Neural progenitor cell (in vitro differentiated cells): Measurements from ENCODE around the gene PRKCE. TPM values are rescaled to one million over a fixed set of nuclear protein-coding genes. Genes with fewer than 3 reads are reported as not detected.

Experiments used
- DNase-seq: peaks from one replicate; pipeline ENCODE4 v3.0.0-alpha.2; 2016; ENCODE audit warnings: low spot score
- H2AFZ ChIP-seq: fragments of 200-600 bp; sonication (generic); replicated peaks from 2 replicates; pipeline ENCODE4 v1.6.1; 2016; ENCODE audit warnings: antibody characterized with exemption
- H3F3A ChIP-seq: fragments of 200-600 bp; sonication (generic); 2 replicates; pipeline ENCODE4 v1.6.1; 2016; ENCODE audit warnings: antibody characterized with exemption, low read depth
- H3K27ac ChIP-seq: fragments of 200-600 bp; sonication (generic); 2 replicates; pipeline ENCODE4 v1.5.1; 2016; ENCODE audit warnings: mild to moderate bottlenecking
- H3K27me3 ChIP-seq: fragments of 200-600 bp; sonication (generic); 2 replicates; pipeline ENCODE4 v1.6.1; 2016; ENCODE audit warnings: mild to moderate bottlenecking, moderate library complexity
- H3K36me3 ChIP-seq: fragments of 200-600 bp; sonication (generic); 2 replicates; pipeline ENCODE4 v1.5.1; 2016
- H3K4me1 ChIP-seq: fragments of 200-600 bp; sonication (generic); 2 replicates; pipeline ENCODE4 v1.6.1; 2016; ENCODE audit warnings: mixed run types
- H3K4me2 ChIP-seq: fragments of 200-600 bp; sonication (generic); 2 replicates; pipeline ENCODE4 v1.6.1; 2016
- H3K4me3 ChIP-seq: fragments of 200-600 bp; sonication (generic); 2 replicates; pipeline ENCODE4 v1.5.1; 2016
- H3K79me2 ChIP-seq: fragments of 200-600 bp; sonication (generic); 2 replicates; pipeline ENCODE4 v1.6.1; 2016; ENCODE audit warnings: low read depth
- H3K9ac ChIP-seq: fragments of 200-600 bp; sonication (generic); 2 replicates; pipeline ENCODE4 v1.6.1; 2016
- H3K9me3 ChIP-seq: fragments of 200-600 bp; sonication (generic); 2 replicates; pipeline ENCODE4 v1.5.1; 2016; ENCODE audit warnings: low read depth
- H4K20me1 ChIP-seq: fragments of 200-600 bp; sonication (generic); 2 replicates; pipeline ENCODE4 v1.6.1; 2016; ENCODE audit warnings: low read depth
- H3K27ac Mint-ChIP-seq: 3 replicates; pipeline ENCODE4 v1.8.0; 2021; ENCODE audit warnings: mixed read lengths
- H3K27me3 Mint-ChIP-seq: 2 replicates; pipeline ENCODE4 v1.8.0; 2022; ENCODE audit warnings: low read depth, mild to moderate bottlenecking, inconsistent platforms, moderate library complexity, mixed read lengths; ENCODE audit not compliant: insufficient read depth
- H3K36me3 Mint-ChIP-seq: 3 replicates; pipeline ENCODE4 v1.8.0; 2021; ENCODE audit warnings: mixed read lengths
- H3K4me1 Mint-ChIP-seq: 3 replicates; pipeline ENCODE4 v1.8.0; 2021; ENCODE audit warnings: mixed read lengths
- H3K4me3 Mint-ChIP-seq: 3 replicates; pipeline ENCODE4 v1.8.0; 2021; ENCODE audit warnings: mild to moderate bottlenecking, moderate library complexity, mixed read lengths
- H3K9me3 Mint-ChIP-seq: 3 replicates; pipeline ENCODE4 v1.8.0; 2020; ENCODE audit warnings: mixed read lengths
- EZH2 ChIP-seq: fragments of 200-600 bp; sonication (generic); IDR thresholded peaks from 2 replicates; pipeline ENCODE4 v1.6.1; 2017; ENCODE audit warnings: antibody characterized with exemption, mild to moderate bottlenecking, moderate library complexity
- EZH2phosphoT487 ChIP-seq: fragments of 200-600 bp; sonication (generic); IDR thresholded peaks from 2 replicates; pipeline ENCODE4 v1.6.1; 2017; ENCODE audit warnings: antibody characterized with exemption
- total RNA-seq: library from RNA; depleted of rRNA; stranded (reverse); fragments of >200 nt; gene quantifications from 2 replicates; pipeline ENCODE4 v1.2.3, GENCODE V29; 2015; ENCODE audit warnings: low replicate concordance
- TF ChIP-seq, protein P1 (sequence below): fragments of 200-600 bp; sonication (generic); IDR thresholded peaks from 2 replicates; pipeline ENCODE4 v1.5.1; 2017; ENCODE audit warnings: antibody characterized with exemption, mild to moderate bottlenecking

PRKCE gene
- total RNA-seq, 1 donor from 2014 or later, result 4.1 TPM

DNA sequence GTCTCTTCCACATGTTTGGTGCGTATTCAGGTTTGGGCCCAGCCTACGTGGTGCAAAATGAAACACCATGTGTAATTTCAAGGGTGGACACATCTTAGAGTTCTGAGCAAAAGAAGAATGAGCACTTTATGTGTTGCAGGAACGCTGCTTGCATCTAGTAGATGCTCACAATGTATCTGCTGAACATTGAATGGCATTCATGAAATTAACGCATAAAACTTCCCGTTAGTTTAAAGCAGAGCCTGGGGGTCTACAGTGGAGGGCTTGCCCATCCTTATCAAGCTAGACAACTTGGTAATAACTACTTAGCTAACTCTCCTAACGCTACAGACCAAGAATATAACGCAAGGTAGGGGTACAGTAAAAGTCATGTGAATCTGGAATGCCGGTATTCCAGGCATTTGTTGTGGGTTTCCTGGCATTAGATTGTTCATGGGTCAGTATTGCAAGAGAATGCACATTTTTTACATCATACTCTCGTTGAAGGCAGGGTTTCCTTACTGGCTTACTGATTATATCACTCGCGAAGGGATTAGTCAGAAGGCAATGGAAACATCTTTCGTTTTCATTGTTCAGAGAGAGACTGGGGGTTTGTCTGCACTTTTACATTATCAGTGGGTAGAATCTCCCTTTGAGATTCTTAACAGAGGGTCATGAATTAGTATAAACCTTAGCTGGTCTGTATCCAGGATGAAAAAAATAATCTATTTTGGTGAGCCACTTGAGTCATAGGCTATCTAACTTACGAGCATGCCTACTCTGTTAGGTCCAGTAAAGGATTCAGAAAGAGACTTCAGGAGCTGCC is 416.2 kb downstream of the PRKCE start:
- Mint-ChIP-seq H3K4me1 (peaks cover 15% of the 10 kb centered on the region), H3K36me3 (no peaks in the 10 kb centered on the region)
- TF ChIP-seq EZH2, result no peak
- TF ChIP-seq, protein P1, sequence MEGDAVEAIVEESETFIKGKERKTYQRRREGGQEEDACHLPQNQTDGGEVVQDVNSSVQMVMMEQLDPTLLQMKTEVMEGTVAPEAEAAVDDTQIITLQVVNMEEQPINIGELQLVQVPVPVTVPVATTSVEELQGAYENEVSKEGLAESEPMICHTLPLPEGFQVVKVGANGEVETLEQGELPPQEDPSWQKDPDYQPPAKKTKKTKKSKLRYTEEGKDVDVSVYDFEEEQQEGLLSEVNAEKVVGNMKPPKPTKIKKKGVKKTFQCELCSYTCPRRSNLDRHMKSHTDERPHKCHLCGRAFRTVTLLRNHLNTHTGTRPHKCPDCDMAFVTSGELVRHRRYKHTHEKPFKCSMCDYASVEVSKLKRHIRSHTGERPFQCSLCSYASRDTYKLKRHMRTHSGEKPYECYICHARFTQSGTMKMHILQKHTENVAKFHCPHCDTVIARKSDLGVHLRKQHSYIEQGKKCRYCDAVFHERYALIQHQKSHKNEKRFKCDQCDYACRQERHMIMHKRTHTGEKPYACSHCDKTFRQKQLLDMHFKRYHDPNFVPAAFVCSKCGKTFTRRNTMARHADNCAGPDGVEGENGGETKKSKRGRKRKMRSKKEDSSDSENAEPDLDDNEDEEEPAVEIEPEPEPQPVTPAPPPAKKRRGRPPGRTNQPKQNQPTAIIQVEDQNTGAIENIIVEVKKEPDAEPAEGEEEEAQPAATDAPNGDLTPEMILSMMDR, result no peak
- TF ChIP-seq EZH2phosphoT487, result no peak

DNA sequence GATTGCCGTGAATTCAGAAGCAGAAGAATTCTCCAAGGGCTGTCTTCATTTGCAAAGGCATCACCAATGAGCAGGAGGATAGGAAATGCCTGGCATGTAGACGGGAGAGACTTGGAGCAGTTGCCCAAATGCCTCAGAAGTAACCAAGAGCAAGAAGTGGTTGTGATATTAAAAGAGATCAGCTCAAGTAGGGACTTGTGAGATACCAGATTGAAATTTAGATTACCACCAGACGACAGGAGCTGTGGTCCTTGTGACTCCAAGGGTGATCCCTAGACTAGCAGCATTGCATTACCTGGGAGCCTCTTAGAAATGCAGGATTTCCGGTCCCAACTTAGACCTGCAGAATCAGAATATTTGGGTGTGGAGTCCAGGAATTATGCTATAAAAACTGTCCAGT is 417.2 kb downstream of the PRKCE start:
- no peak overlapping the region for H3K4me3 ChIP-seq
- H3K9ac ChIP-seq, result no peak overlapping the region
- no peaks in the 10 kb centered on the region for H3K79me2 ChIP-seq
- peaks cover 5% of the 10 kb centered on the region for H3K4me1 ChIP-seq
- no peaks in the 10 kb centered on the region for H3K9me3 ChIP-seq
- H3F3A ChIP-seq, result no peaks in the 10 kb centered on the region
- H3K27ac ChIP-seq, result no peak overlapping the region
- Mint-ChIP-seq H3K4me3 (no peak overlapping the region), H3K9me3 (no peaks in the 10 kb centered on the region), H3K27me3 (no peaks in the 10 kb centered on the region), H3K27ac (no peak overlapping the region), H3K4me1 (peaks cover 20% of the 10 kb centered on the region), H3K36me3 (no peaks in the 10 kb centered on the region)
- DNase-seq, result no peak
- no peaks in the 10 kb centered on the region for H4K20me1 ChIP-seq
- H3K4me2 ChIP-seq, result no peak overlapping the region
- H2AFZ ChIP-seq, result no peak overlapping the region
- TF ChIP-seq EZH2phosphoT487 (no peak), EZH2 (no peak)
- TF ChIP-seq, protein P1, result no peak
- no peaks in the 10 kb centered on the region for H3K27me3 ChIP-seq
- no peaks in the 10 kb centered on the region for H3K36me3 ChIP-seq

More for the DNA sequence above, 416.2 kb downstream of the PRKCE start:
- Mint-ChIP-seq H3K9me3 (no peaks in the 10 kb centered on the region), H3K4me3 (no peak overlapping the region), H3K27ac (no peak overlapping the region), H3K27me3 (no peaks in the 10 kb centered on the region)
- Histone ChIP-seq H3K27me3 (no peaks in the 10 kb centered on the region), H2AFZ (no peak overlapping the region), H3K9ac (no peak overlapping the region), H3K4me1 (peaks cover 5% of the 10 kb centered on the region), H3F3A (no peaks in the 10 kb centered on the region), H3K9me3 (no peaks in the 10 kb centered on the region), H3K36me3 (no peaks in the 10 kb centered on the region), H3K27ac (no peak overlapping the region), H3K79me2 (no peaks in the 10 kb centered on the region), H3K4me2 (no peak overlapping the region), H4K20me1 (no peaks in the 10 kb centered on the region), H3K4me3 (no peak overlapping the region)
- no peak for DNase-seq

DNA sequence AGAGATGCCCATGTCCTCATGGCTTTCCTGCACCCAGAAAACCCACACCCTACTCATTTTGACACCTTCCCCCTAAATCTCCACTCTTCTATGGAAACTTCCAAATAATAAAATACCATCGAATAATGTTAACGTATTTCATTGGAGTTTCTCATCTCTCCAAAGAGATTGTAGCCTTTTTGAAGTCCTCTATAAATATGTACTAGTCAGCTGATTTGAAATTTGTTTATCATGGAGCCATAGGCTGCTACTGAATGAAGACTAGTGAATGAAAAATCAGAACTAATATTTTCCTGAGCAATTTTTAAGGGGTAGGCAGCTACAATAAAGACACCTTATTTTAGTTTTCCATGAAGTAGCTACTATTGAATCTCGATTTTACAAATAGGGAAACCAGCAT is 419.6 kb downstream of the PRKCE start:
- H3K36me3 ChIP-seq, result no peaks in the 10 kb centered on the region
- Mint-ChIP-seq H3K9me3 (no peaks in the 10 kb centered on the region), H3K36me3 (peaks cover 3% of the 10 kb centered on the region), H3K4me3 (no peak overlapping the region), H3K27me3 (no peaks in the 10 kb centered on the region), H3K27ac (no peak overlapping the region), H3K4me1 (peaks cover 25% of the 10 kb centered on the region)
- H3K4me1 ChIP-seq, result peaks cover 5% of the 10 kb centered on the region
- H3K27ac ChIP-seq, result no peak overlapping the region
- H3K4me3 ChIP-seq, result no peak overlapping the region
- no peaks in the 10 kb centered on the region for H3K9me3 ChIP-seq
- no peaks in the 10 kb centered on the region for H4K20me1 ChIP-seq
- no peaks in the 10 kb centered on the region for H3K27me3 ChIP-seq
- no peak overlapping the region for H2AFZ ChIP-seq
- H3K79me2 ChIP-seq, result no peaks in the 10 kb centered on the region
- no peak for TF ChIP-seq EZH2
- TF ChIP-seq, protein P1, result no peak
- no peak for TF ChIP-seq EZH2phosphoT487
- no peaks in the 10 kb centered on the region for H3F3A ChIP-seq
- no peak for DNase-seq
- H3K9ac ChIP-seq, result no peak overlapping the region
- H3K4me2 ChIP-seq, result no peak overlapping the region
